ENCODE data around the gene FAM81B.

- TF ChIP-seq CTCF (IDR thresholded peaks at IDR 0.05) (no peak), POLR2A (IDR thresholded peaks at IDR 0.05) (no peak), POLR2AphosphoS5 (IDR thresholded peaks at IDR 0.05) (no peak), EP300 (IDR thresholded peaks at IDR 0.05) (no peak)
Observed at GRCh38 chr5:95385334-95385733, 5.8 kb upstream of the FAM81B start.

Data from sigmoid colon (tissue), 4 donors.